ENCODE data around the gene RHOBTB3.

GRCh38 chr5:95788493-95788892, 57.4 kb downstream of the RHOBTB3 start:
- TF ChIP-seq, protein P1, sequence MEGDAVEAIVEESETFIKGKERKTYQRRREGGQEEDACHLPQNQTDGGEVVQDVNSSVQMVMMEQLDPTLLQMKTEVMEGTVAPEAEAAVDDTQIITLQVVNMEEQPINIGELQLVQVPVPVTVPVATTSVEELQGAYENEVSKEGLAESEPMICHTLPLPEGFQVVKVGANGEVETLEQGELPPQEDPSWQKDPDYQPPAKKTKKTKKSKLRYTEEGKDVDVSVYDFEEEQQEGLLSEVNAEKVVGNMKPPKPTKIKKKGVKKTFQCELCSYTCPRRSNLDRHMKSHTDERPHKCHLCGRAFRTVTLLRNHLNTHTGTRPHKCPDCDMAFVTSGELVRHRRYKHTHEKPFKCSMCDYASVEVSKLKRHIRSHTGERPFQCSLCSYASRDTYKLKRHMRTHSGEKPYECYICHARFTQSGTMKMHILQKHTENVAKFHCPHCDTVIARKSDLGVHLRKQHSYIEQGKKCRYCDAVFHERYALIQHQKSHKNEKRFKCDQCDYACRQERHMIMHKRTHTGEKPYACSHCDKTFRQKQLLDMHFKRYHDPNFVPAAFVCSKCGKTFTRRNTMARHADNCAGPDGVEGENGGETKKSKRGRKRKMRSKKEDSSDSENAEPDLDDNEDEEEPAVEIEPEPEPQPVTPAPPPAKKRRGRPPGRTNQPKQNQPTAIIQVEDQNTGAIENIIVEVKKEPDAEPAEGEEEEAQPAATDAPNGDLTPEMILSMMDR (IDR thresholded peaks at IDR 0.05) = no peak
- TF ChIP-seq POLR2A (IDR thresholded peaks at IDR 0.05) (no peak), POLR2AphosphoS5 (IDR thresholded peaks at IDR 0.05) (no peak)

Data from breast epithelium (tissue), 3 donors.